ENCODE data around the gene NEGR1.

- TF ChIP-seq CTCF (IDR thresholded peaks at IDR 0.05 in 8 of 11, conservative IDR thresholded peaks at IDR 0.05 in 3 of 11) (no peak), POLR2AphosphoS5 (IDR thresholded peaks at IDR 0.05) (no peak)
These were observed 671.9 kb downstream of the NEGR1 start for GRCh38 chr1:71610476-71610875.
